GM19023 (cell line): ENCODE data around the gene IL1RN.
A peak's percentile ranks its signal among the peaks of the same experiment; 100 is the strongest.

Experiments used
- ATAC-seq: cut with Tn5 transposase; IDR thresholded peaks from one replicate; pipeline ENCODE4 v1.9.1; 2021; ENCODE audit warnings: mild to moderate bottlenecking, moderate library complexity; ENCODE audit not compliant: unreplicated experiment

The IL1RN gene

GRCh38 chr2:113103277-113103676 lies 24.1 kb upstream of the IL1RN start:
- no peak for ATAC-seq

DNA sequence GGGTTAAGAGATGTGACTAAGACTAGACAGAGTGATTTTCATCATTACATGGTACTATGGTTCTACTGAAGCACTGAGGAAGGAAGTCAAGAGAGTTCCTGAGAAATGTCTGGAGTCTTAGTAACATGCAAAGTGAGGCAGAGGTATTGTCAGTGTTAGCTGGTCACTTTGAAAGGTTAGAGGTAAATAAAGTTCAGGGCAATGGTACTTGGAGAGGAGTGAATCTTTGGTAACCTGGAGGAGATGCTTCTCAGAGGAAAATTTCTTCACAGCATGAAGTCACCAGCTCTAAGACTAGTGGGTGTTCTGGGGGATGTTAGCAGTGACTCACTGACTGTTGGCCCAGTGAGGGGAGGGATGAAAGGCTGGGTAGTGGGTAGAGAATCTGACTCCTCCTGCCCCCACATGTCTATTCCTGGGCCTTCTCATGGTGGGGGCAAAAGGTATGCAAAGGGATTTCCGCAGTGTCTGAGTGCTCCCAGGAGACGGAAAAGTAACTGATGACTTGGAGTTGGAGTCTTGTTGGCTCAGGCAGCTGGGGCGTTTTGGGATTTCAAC lies 23.3 kb upstream of the IL1RN start:
- no peak for ATAC-seq

GRCh38 chr2:113105047-113105785 lies 22.2 kb upstream of the IL1RN start:
- ATAC-seq = no peak

GRCh38 chr2:113111121-113111520 lies 16.3 kb upstream of the IL1RN start:
- no peak for ATAC-seq

DNA sequence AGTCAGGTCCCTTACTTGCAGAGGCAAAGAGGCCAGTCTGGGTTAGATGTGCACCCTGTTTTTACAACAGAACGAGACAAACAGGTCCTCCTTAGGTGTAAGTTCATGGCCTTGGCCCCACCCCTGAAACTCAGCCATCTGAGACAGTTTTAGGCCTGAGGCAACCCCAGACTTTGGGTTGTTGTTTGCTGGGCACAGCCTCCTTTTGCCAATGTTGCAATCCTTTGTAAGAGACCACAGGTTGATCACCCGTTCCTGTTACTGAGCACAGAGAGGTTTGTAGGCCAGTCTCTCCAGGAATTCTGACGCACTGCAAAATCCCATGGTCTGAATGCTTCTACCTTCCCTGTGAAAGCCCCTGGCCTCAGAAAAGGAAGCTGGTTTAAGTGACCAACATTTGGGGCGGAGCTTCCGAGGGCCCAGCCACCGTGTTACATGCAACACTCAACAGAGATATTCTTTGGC lies 15.5 kb upstream of the IL1RN start:
- no peak for ATAC-seq

- ATAC-seq = no peak
These were observed 15.0 kb upstream of the IL1RN start for GRCh38 chr2:113112441-113112840.

DNA sequence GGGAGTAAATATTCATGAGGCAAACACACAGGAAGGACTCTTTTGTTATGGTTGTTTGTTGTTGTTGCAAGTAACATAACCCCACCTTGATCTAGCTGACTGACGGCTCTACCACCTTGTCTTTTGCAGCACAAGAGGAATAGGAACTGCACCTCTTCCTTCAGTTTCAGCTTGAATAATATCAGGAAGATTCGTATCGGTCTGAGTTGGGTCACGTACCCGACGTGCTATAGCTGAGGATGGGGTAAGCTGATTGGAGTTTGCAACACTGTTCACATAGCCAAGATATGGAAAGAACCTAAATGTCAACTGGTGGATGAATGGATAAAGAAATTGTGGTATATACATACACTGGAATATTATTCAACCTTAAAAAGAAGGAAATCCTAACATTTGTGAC lies 14.5 kb upstream of the IL1RN start:
- ATAC-seq = no peak

DNA sequence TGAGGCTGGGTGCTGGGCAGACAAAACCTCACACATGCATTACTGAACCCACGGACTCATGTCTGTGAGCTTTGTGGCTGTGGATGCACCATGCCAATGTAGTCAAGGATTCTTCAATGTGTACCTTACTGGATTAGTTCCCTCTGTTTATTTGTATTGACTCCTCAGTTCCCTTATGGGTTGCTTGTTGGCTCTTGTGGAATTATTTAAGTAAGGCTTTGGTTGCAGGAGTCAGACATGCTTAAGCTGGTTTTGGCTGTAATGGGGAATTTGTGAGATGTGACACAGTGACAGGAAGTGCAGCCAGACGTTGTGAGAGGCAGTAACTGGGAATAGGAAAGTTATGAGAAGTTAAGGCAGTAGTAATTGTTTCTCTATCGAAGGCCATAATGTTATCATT lies 13.6 kb upstream of the IL1RN start:
- no peak for ATAC-seq

DNA sequence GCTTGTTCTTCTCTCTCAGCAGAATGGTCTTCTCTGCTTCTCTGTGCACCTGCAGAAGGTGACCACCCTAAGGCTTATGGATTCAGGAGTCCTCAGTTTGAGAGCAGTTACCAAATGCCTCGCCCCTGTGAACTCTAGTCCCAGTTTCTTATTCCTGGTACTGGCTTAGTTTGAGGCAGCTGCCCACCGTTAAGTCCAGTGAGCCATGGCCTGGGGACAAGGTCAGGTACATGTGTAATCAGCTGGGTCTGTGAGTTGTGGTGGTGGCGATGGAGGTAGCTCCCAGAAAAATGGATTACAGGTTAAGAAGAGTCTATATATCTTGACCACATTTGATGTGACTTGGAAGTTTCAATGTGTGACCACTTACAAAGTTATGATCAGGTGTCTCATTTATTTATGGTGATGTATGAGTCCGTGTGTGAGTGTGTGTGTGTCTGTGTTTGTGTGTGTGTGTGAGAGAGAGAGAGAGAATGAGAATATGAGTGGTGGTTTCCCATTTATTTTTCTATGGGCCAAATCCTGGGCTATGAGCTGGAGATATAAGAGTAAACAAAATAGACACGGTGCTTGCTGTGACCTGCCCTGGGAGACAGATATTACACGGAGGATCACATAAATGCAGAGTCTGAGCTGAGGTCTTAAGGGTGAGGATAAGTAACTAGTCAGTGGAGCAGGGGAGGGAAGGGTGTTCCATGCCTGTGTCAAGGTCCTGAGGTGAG lies 13.0 kb upstream of the IL1RN start:
- ATAC-seq = no peak

DNA sequence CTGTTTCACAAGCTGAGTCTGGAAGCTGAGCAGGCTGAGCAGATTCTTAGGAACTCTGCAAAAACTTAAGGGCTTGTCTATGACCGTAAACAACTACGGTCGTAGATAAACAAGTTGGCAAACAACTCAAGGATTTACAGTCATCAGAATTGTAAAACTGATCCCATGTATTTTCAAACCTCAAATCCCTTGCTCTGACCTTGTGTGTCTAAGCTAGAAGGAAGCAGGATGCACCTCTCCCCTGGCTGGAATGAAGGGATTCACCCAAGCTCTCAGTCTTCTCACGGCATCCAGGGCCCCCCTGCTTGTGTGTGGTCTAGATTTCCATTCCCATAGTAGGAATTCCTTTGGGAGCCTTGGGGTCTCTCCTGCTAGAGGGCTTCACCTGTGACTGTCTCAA lies 12.4 kb upstream of the IL1RN start:
- ATAC-seq = no peak

DNA sequence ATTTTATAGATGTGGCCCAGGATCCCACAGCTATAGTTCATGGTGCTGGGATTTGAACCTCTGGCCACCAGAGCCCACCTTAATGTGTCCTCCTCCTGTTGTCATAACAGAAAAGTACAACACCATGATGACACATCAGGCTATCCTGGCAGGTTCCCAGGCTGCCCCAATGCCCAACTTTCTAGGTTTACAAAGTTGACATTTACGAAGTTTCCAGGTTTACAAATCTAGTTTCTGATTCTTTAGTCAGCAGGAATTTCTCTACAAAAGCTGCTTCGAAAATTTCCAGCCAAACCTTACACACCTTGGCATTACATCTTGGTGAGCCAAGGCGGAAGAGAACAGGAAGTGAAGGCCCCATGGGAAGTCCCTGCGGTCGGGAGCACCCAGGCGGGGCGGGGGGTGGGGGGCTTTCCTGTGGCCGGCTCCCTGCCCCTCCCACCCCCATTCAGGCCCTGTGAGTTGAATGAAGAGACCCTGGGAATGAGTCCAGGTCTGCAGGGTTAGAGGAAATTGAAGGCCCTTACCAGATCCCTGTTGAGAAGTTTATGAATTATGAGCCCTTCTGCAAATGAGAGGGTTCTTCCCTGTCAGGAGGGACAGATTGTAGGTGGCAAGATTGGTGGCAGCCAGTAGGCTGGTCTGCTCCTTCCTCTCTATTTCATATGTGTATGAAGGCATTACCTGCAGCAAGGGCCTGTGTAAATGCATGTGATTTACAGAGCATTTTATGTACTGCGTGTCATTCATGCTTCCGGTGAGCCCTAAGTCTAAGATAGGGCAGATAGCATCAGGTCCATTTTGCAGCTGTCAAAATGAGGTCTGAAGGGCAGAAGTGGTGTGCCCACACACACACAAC lies 11.1 kb upstream of the IL1RN start:
- no peak for ATAC-seq

GRCh38 chr2:113117541-113118262 lies 9.7 kb upstream of the IL1RN start:
- ATAC-seq = no peak

GRCh38 chr2:113118263-113118657 lies 9.1 kb upstream of the IL1RN start:
- ATAC-seq = no peak

DNA sequence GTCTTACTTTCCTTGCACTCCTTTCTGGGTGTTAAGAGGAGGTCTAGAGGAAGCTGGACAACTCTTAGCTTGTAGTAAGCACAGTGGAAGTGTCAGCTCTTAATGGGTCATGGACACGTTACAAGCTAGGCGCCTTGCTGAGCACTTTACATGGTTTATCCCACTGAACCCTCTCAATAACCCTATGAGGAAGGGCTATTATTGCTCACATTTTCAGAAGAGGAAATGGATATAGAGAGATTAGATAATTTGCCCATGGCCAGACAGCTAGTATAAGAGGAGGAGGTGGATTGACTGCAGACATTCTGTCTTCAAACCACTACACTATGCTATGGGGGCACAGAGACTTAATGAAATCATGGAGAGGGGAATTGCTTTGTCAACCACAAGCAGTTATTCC lies 8.3 kb upstream of the IL1RN start:
- ATAC-seq = no peak

DNA sequence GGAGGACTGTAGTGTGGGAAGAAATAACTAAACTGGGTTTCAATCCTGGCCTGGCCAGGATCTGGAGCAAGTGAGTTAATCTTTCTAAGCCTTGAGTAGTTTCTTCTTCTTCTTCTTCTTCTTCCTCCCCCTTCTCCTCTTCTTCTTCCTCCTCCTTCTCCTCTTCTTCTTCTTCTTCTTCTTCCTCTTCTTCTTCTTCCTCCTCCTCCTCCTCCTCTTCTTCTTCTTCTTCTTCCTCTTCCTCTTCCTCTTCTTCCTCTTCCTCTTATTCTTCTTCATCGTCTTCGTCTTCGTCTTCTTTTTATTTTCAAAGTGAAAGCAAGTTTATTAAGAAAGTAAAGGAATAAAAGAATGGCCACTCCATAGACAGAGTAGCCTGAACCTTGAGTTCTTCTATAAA lies 6.5 kb upstream of the IL1RN start:
- no peak for ATAC-seq

- ATAC-seq = no peak
These were observed 5.0 kb upstream of the IL1RN start for GRCh38 chr2:113122364-113122763.

- ATAC-seq = peak; percentile 23
These were observed 3.7 kb upstream of the IL1RN start for GRCh38 chr2:113123726-113124125.

- peak; percentile 52 for ATAC-seq
These were observed 3.0 kb upstream of the IL1RN start for GRCh38 chr2:113124181-113124961.

DNA sequence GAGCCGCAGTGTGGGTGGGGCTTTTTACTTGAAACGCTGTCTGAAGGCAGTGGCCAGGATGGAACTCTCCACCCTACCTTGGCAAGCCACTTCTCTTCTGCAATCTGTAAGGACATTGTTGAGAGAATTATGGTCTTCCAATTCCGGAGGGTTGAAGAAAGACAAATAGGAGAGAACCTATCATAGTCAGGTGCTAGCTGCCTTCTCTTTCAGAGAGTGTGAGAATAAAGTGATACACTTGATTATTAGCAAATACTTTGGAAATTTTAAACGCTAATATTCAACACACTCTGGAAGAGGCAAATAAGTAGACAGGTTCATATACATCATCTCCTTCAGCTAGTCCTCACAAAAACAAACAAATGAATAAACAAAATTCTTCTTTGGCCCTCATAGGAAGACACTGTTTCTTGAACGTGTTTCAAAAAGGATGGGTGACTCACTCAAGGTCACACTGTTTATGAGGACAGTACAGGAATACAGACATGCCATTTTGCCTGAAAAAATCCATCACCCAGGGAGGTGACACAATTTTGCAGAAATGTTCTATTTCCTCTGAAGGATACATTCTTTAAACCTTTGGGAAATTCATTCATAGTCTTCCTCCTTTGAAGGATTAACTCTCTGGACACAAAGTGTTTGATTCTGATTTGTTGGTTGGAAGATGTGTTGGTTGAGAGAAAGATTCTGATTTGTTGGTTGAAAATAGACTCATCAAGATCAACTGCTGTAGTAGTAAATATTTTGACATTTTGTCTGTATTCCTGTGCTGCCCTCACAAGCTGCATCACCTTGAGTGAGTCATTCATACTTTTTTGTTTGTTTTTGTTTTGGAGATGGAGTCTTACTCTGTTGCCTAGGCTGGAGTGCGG lies 2.2 kb upstream of the IL1RN start:
- peak; percentile 16 for ATAC-seq
